Peyer's patch (tissue), 4 donors: ENCODE data around the gene ASCL4. TPM values are rescaled to one million over a fixed set of nuclear protein-coding genes. Genes with fewer than 3 reads are reported as not detected.
"Not testable (repeated sequence)": the region's sequence is repeated elsewhere in the genome, so short reads cannot be mapped to it uniquely, and the experiment has no call there.

Experiments
- DNase-seq, 3 donors: peaks; one replicate each; pipeline ENCODE4 v3.0.0-alpha.2; 2017 to 2019
- H3K27ac ChIP-seq, 4 donors: fragments of 200-600 bp; sonication (generic); one replicate each; pipeline ENCODE4 v1.5.1; 2016 to 2019
- H3K27me3 ChIP-seq, 2 donors: fragments of 200-600 bp; sonication (generic); one replicate each; pipeline ENCODE4 v1.5.1; 2019
- H3K36me3 ChIP-seq, 3 donors: fragments of 200-600 bp; sonication (generic); one replicate each; pipeline ENCODE4 v1.5.1; 2016 to 2019
- H3K4me1 ChIP-seq, 4 donors: fragments of 200-600 bp; sonication (generic); one replicate each; pipeline ENCODE4 v1.5.1; 2016 to 2019
- H3K4me3 ChIP-seq, 4 donors: fragments of 200-600 bp; sonication (generic); 1 replicate in 3 of 4; 2 replicates in 1 of 4; pipeline ENCODE4 v1.5.1; 2016 to 2019; ENCODE audit warnings: mild to moderate bottlenecking in 1 of 4
- H3K9me3 ChIP-seq, 4 donors: fragments of 200-600 bp; sonication (generic); one replicate each; pipeline ENCODE4 v1.5.1; 2016 to 2019; ENCODE audit warnings: mild to moderate bottlenecking in 1 of 4
- CTCF ChIP-seq, 6 experiments: fragments of 450-650 bp in 4 of 6; fragments of 200-600 bp in 2 of 6; sonication (generic) in 1 of 6; IDR thresholded peaks; one replicate each; pipeline ENCODE4 v1.5.1; 2017 to 2019; ENCODE audit warnings: antibody characterized with exemption in 6 of 6, mild to moderate bottlenecking in 3 of 6, moderate library complexity in 1 of 6
- POLR2A ChIP-seq, 2 donors: fragments of 450-650 bp; IDR thresholded peaks; one replicate each; pipeline ENCODE4 v1.5.1; 2017; ENCODE audit warnings: antibody characterized with exemption in 2 of 2, mild to moderate bottlenecking in 2 of 2, moderate library complexity in 2 of 2
- total RNA-seq, 4 donors: library from RNA; depleted of rRNA; stranded (reverse); fragments of >200 nt; gene quantifications; one replicate each; pipeline ENCODE4 v1.1.0, GENCODE V29; 2016

Gene ASCL4, protein sequence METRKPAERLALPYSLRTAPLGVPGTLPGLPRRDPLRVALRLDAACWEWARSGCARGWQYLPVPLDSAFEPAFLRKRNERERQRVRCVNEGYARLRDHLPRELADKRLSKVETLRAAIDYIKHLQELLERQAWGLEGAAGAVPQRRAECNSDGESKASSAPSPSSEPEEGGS
- total RNA-seq = not detected

DNA sequence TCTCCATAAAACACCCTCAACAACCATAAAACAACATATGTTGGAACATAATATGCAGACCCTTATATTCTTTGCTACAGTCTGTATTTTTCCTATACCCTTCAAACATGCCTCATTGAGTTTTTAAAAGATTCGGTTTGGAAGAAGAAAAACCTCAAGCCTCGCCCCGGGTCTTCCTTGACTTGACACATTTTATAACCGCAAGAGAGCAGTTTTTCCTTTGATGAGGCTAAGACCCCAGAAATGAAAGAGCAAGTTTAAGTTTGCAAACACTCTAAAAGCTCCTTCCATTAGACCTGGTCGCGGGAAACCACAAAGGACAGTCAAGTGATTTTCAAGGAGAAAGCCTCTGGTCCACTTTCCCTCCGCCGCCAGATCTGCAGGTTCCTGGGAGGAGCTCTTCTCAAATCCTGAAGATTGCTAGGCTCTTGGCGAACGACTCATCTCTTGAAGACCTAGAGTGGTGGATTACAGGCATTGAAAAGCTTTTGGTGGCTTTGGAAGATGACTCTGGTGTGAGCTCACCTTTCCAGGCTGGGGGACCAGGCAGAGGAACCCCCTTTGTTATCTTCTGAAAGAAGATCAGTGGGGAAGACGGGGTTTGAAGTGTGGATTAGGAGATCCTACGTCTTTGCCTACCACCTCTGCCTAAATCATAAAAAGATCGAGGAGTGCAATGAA, at the start of gene ASCL4:
ASCL4 (plus strand) TSS at position 356 of the 681 bp plus-strand sequence. CDS start 515 bp downstream, outside the sequence.
- no peaks in the 10 kb centered on the region for H3K9me3 ChIP-seq
- no peak within 1 kb of the TSS for H3K27ac ChIP-seq
- DNase-seq = no peak
- no peaks in the 10 kb centered on the region for H3K36me3 ChIP-seq
- TF ChIP-seq CTCF (IDR thresholded peaks at IDR 0.05) = no peak
- TF ChIP-seq POLR2A (IDR thresholded peaks at IDR 0.05) = no peak
- H3K27me3 ChIP-seq = peaks cover 0 to 14% of the 10 kb centered on the region in 2 donors
- peak within 1 kb of the TSS in 3 of 4 donors; percentile 25 to 32 (median 29) for H3K4me3 ChIP-seq
- peaks cover 0 to 8% (median 7%) of the 10 kb centered on the region in 4 donors for H3K4me1 ChIP-seq

DNA sequence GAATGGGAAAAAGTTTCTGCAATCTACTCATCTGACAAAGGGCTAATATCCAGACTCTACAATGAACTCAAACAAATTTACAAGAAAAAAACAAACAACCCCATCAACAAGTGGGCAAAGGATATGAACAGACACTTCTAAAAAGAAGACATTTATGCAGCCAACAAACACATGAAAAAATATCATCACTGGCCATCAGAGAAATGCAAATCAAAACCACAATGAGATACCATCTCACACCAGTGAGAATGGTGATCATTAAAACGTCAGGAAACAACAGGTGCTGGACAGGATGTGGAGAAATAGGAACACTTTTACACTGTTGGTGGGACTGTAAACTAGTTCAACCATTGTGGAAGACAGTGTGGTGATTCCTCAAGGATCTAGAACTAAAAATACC, 47.2 kb upstream of the ASCL4 start:
- peaks cover 0 to 14% (median 0%) of the 10 kb centered on the region in 4 donors for H3K4me1 ChIP-seq
- not testable (repeated sequence) for H3K27ac ChIP-seq, H3K9me3 ChIP-seq, DNase-seq, H3K36me3 ChIP-seq, H3K4me3 ChIP-seq, H3K27me3 ChIP-seq

DNA sequence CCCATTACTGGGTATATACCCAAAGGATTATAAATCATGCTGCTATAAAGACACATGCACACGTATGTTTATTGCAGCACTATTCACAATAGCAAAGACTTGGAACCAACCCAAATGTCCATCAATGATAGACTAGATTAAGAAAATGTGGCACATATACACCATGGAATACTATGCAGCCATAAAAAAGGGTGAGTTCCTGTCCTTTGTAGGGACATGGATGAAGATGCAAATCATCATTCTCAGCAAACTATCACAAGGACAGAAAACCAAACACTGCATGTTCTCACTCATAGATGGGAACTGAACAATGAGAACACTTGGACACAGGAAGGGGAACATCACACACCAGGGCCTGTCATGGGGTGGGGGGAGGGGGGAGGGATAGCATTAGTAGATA, 46.8 kb upstream of the ASCL4 start:
- not testable (repeated sequence) for H3K36me3 ChIP-seq, H3K27me3 ChIP-seq, DNase-seq, H3K9me3 ChIP-seq, H3K4me3 ChIP-seq, H3K27ac ChIP-seq
- peaks cover 0 to 16% (median 0%) of the 10 kb centered on the region in 4 donors for H3K4me1 ChIP-seq

DNA sequence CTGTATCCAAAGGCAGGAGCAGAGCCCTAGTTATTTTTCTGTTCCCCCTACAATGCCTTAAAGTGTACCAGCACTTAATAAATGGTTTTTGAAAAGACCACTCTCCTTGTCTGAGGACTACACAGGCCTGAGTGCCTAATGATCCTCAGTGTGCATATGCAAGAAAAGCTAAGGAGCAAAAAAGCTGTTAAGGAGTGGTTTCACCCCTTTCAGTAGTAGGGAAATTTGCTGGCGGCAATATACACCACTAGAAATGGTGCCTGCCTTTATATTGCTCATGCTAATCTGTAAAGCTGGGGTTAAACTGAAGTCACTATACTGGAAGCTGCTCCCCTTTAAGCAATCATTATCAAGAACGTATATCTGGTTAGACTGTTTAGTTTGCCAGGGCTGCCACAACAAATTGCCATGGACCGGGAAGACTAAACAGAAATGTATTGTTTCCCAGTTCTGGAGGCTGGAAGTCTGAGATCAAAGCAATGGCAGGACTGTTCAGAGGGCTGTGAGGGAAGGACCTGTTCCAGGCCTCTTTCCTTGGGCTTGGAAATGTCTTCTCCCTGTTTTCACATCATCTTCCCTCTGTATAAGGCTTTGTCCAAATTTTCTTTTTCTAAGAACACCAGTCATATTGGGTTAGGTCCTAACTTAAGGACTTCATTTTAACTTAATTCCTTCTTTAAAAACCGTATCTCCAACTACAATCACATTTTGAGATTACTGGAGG, 43.7 kb upstream of the ASCL4 start:
- Histone ChIP-seq H3K27ac (peak overlapping the region in 2 of 4 donors; percentile 53 to 71), H3K9me3 (no peaks in the 10 kb centered on the region), H3K4me3 (no peak overlapping the region), H3K4me1 (peaks cover 0 to 16% (median 0%) of the 10 kb centered on the region in 4 donors), H3K27me3 (no peaks in the 10 kb centered on the region), H3K36me3 (peaks cover 0 to 34% (median 0%) of the 10 kb centered on the region in 3 donors)
- no peak for DNase-seq
- TF ChIP-seq CTCF (IDR thresholded peaks at IDR 0.05) (no peak), POLR2A (IDR thresholded peaks at IDR 0.05) (no peak)

DNA sequence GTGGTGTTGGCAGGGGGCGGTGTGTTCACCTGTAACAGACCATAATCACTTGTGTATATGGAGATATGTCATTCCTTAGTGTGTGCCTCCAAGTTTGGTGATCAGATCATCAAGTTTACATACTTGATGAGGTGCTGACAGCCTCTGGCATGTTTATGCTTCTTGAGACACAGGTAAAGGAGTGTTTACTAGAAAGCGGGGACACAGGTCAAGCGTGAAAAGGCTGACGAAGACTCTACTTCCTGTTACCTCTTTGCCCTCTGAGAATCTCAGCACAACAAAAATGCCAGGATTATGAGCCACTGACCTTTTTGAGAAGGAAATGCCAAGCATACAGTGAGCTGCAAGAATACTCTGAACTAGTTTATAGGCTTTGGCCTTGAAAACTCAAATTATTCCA, 43.1 kb upstream of the ASCL4 start:
- H3K36me3 ChIP-seq = peaks cover 0 to 40% (median 0%) of the 10 kb centered on the region in 3 donors
- H3K4me1 ChIP-seq = peaks cover 0 to 16% (median 0%) of the 10 kb centered on the region in 4 donors
- H3K4me3 ChIP-seq = no peak overlapping the region
- H3K27ac ChIP-seq = peak overlapping the region in 2 of 4 donors; percentile 69 to 71
- H3K9me3 ChIP-seq = no peaks in the 10 kb centered on the region
- peak in 2 of 3 donors; percentile 73 to 80 for DNase-seq
- H3K27me3 ChIP-seq = no peaks in the 10 kb centered on the region
- TF ChIP-seq CTCF (IDR thresholded peaks at IDR 0.05) (no peak), POLR2A (IDR thresholded peaks at IDR 0.05) (no peak)

GRCh38 chr12:107732365-107732764, 42.1 kb upstream of the ASCL4 start:
- peaks cover 0 to 16% (median 0%) of the 10 kb centered on the region in 4 donors for H3K4me1 ChIP-seq
- peaks cover 0 to 50% (median 0%) of the 10 kb centered on the region in 3 donors for H3K36me3 ChIP-seq
- DNase-seq = no peak
- H3K4me3 ChIP-seq = no peak overlapping the region
- no peaks in the 10 kb centered on the region for H3K27me3 ChIP-seq
- H3K9me3 ChIP-seq = no peaks in the 10 kb centered on the region
- H3K27ac ChIP-seq = peak overlapping the region in 2 of 4 donors; percentile 55 to 69
- TF ChIP-seq CTCF (IDR thresholded peaks at IDR 0.05) = no peak
- TF ChIP-seq POLR2A (IDR thresholded peaks at IDR 0.05) = no peak
